T1000 (cell line): Measurements from ENCODE around the gene SF1.
"Not testable (repeated sequence)": the region's sequence is repeated elsewhere in the genome, so short reads cannot be mapped to it uniquely, and the experiment has no call there.

Experiments used
- DNase-seq: peaks from one replicate; lab custom pipeline; 2025; ENCODE audit warnings: mixed read lengths; lab: John Stamatoyannopoulos, UW

SF1 gene

GRCh38 chr11:64778473-64779298, at the start of gene SF1:
TSS of gene SF1 (minus strand) at chr11:64778542. CDS start at chr11:64778392, 150 bp downstream.
- peak; percentile 100 for DNase-seq

GRCh38 chr11:64827451-64827839, 49.1 kb upstream of the SF1 start:
- DNase-seq: no peak

- no peak for DNase-seq
Observed at GRCh38 chr11:64826578-64827450, 48.5 kb upstream of the SF1 start.

GRCh38 chr11:64826062-64826461, 47.7 kb upstream of the SF1 start:
- DNase-seq: no peak

GRCh38 chr11:64823568-64824119, 45.3 kb upstream of the SF1 start:
- no peak for DNase-seq

- no peak for DNase-seq
Observed at GRCh38 chr11:64817476-64817875, 39.1 kb upstream of the SF1 start.

- not testable (repeated sequence) for DNase-seq
Observed at GRCh38 chr11:64815433-64815832, 37.1 kb upstream of the SF1 start.

GRCh38 chr11:64814712-64815187, 36.4 kb upstream of the SF1 start:
- no peak for DNase-seq

- DNase-seq: no peak
Observed at GRCh38 chr11:64813826-64814225, 35.5 kb upstream of the SF1 start.

GRCh38 chr11:64810891-64811272, 32.5 kb upstream of the SF1 start:
- DNase-seq: no peak

- peak; percentile 94 for DNase-seq
Observed at GRCh38 chr11:64810271-64810890, 32.0 kb upstream of the SF1 start, which contains the start of gene MEN1. TSS of gene MEN1 (minus strand) at chr11:64810551. CDS start at chr11:64810109, 442 bp downstream.

- no peak for DNase-seq
Observed at GRCh38 chr11:64809781-64810241, 31.5 kb upstream of the SF1 start.

GRCh38 chr11:64805481-64805880, 27.1 kb upstream of the SF1 start:
- no peak for DNase-seq

GRCh38 chr11:64804346-64805210, 26.2 kb upstream of the SF1 start:
- no peak for DNase-seq

GRCh38 chr11:64803846-64804345, 25.6 kb upstream of the SF1 start:
- no peak for DNase-seq

- DNase-seq: peak; percentile 77
Observed at GRCh38 chr11:64803158-64803845, 25.0 kb upstream of the SF1 start, which contains the start of gene MAP4K2. TSS of gene MAP4K2 (minus strand) at chr11:64803214. CDS start at chr11:64803149, 65 bp downstream.

- DNase-seq: no peak
Observed at GRCh38 chr11:64802370-64803157, 24.2 kb upstream of the SF1 start.

- DNase-seq: no peak
Observed at GRCh38 chr11:64801561-64802369, 23.4 kb upstream of the SF1 start.
